MM.1S (cell line): ENCODE results near the gene R3HDM1.

Source experiments
- DNase-seq: peaks from one replicate; pipeline ENCODE4 v3.0.0-alpha.2; 2015
- H2AFZ ChIP-seq: fragments of 300-600 bp; sonication (generic); 2 replicates; pipeline ENCODE4 v1.6.0; 2016; ENCODE audit warnings: antibody characterized with exemption, low read length
- H3F3A ChIP-seq: fragments of 300-600 bp; sonication (generic); 2 replicates; pipeline ENCODE4 v1.6.1; 2016; ENCODE audit warnings: mild to moderate bottlenecking, antibody characterized with exemption, low read length, moderate library complexity, mixed read lengths; ENCODE audit not compliant: insufficient read depth
- H3K27ac ChIP-seq: fragments of 300-600 bp; sonication (generic); 2 replicates; pipeline ENCODE4 v1.5.1; 2016; ENCODE audit warnings: mild to moderate bottlenecking, low read length
- H3K27me3 ChIP-seq: fragments of 300-600 bp; sonication (generic); replicated peaks from 2 replicates; pipeline ENCODE4 v1.6.0; 2016; ENCODE audit warnings: low read length; ENCODE audit not compliant: insufficient read depth
- H3K36me3 ChIP-seq: fragments of 300-600 bp; sonication (generic); replicated peaks from 2 replicates; pipeline ENCODE4 v1.6.1; 2016; ENCODE audit warnings: mild to moderate bottlenecking, low read length, mixed read lengths; ENCODE audit not compliant: insufficient read depth
- H3K4me1 ChIP-seq: fragments of 300-600 bp; sonication (generic); 2 replicates; pipeline ENCODE4 v1.6.1; 2016; ENCODE audit warnings: low read length, mixed read lengths
- H3K4me2 ChIP-seq: fragments of 300-600 bp; sonication (generic); 2 replicates; pipeline ENCODE4 v1.6.0; 2016; ENCODE audit warnings: low read depth, low read length
- H3K4me3 ChIP-seq: fragments of 300-600 bp; sonication (generic); 2 replicates; pipeline ENCODE4 v1.5.1; 2016; ENCODE audit warnings: low read length, mixed read lengths
- H3K79me2 ChIP-seq: fragments of 300-600 bp; sonication (generic); 2 replicates; pipeline ENCODE4 v1.6.1; 2016; ENCODE audit warnings: mixed run types, low read length, mixed read lengths
- H3K9ac ChIP-seq: fragments of 300-600 bp; sonication (generic); 2 replicates; pipeline ENCODE4 v1.6.1; 2016; ENCODE audit warnings: low read length, mixed read lengths
- H3K9me2 ChIP-seq: fragments of 300-600 bp; sonication (generic); replicated peaks from 2 replicates; pipeline ENCODE4 v1.6.1; 2016; ENCODE audit warnings: mild to moderate bottlenecking, low read length, mixed read lengths; ENCODE audit not compliant: insufficient read depth
- H3K9me3 ChIP-seq: fragments of 300-600 bp; sonication (generic); replicated peaks from 2 replicates; pipeline ENCODE4 v1.6.1; 2016; ENCODE audit warnings: mild to moderate bottlenecking, low read length, mixed read lengths; ENCODE audit not compliant: insufficient read depth
- H4K20me1 ChIP-seq: fragments of 300-600 bp; sonication (generic); 2 replicates; pipeline ENCODE4 v1.6.1; 2016; ENCODE audit warnings: mild to moderate bottlenecking, low read length, moderate library complexity, mixed read lengths; ENCODE audit not compliant: insufficient read depth
- EZH2 ChIP-seq: fragments of 300-600 bp; sonication (generic); optimal IDR thresholded peaks from 2 replicates; pipeline ENCODE3; 2017; ENCODE audit warnings: low read depth, mild to moderate bottlenecking, antibody characterized with exemption, low read length, mixed read lengths
- EZH2phosphoT487 ChIP-seq: fragments of 300-600 bp; sonication (generic); IDR thresholded peaks from 2 replicates; pipeline ENCODE4 v1.6.1; 2018; ENCODE audit warnings: antibody characterized with exemption, low read length
- TF ChIP-seq, protein P1 (sequence below): fragments of 300-600 bp; sonication (generic); IDR thresholded peaks from 2 replicates; pipeline ENCODE4 v1.5.1; 2016; ENCODE audit warnings: antibody characterized with exemption, low read length, mixed read lengths

R3HDM1 gene

DNA sequence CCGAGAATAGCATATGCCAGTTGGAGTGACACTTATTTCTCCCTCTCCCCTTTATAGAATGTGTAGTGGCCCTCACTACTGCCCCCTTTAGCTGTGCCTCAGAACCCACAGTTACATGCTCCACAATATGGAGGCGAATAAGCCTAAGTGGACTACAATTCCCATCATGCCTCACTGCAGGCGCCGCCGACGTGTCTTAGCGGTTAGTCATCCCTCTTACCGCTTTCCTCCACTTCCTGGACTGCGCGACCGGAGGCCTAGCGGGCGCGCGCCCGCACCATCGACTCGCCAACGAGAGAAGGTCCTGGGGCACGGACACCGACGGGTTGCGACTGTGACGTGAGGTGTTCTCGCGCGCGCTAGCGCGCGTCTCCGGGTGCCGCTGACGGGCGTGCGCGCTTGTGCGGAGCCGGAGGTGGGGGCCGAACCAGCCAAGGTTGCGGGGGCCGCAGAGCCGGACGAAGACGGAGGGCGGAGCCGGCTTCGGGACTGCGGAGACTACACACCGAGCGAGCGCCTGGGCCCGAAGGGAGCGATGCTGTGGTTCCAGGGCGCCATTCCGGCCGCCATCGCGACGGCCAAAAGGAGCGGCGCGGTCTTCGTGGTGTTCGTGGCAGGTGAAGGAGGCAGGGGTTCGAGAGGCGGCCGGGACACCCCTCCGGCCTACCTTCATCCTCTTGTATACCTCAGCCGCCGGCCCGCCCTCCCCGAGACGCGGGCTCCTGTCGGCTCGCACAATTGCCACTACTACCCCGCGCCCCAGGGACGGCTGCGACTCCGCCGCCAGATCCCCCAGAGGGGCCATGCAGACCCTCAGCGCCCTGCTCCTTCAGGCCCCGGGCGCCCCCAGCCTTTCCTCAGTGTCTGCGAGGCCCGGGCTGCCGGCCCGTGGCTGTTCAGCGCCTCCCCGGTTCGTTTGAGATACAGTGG is 210.4 kb downstream of the R3HDM1 start, which contains the start of gene UBXN4:
Gene UBXN4 (plus strand): TSS at position 461 of the 930 bp plus-strand sequence. CDS start 75 bp downstream, at position 536.
- TF ChIP-seq EZH2 (no peak), EZH2phosphoT487 (no peak)
- TF ChIP-seq, protein P1, sequence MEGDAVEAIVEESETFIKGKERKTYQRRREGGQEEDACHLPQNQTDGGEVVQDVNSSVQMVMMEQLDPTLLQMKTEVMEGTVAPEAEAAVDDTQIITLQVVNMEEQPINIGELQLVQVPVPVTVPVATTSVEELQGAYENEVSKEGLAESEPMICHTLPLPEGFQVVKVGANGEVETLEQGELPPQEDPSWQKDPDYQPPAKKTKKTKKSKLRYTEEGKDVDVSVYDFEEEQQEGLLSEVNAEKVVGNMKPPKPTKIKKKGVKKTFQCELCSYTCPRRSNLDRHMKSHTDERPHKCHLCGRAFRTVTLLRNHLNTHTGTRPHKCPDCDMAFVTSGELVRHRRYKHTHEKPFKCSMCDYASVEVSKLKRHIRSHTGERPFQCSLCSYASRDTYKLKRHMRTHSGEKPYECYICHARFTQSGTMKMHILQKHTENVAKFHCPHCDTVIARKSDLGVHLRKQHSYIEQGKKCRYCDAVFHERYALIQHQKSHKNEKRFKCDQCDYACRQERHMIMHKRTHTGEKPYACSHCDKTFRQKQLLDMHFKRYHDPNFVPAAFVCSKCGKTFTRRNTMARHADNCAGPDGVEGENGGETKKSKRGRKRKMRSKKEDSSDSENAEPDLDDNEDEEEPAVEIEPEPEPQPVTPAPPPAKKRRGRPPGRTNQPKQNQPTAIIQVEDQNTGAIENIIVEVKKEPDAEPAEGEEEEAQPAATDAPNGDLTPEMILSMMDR: peak; percentile 59
- Histone ChIP-seq H3K4me2 (peak within 1 kb of the TSS; percentile 87), H3K79me2 (peaks cover 49% of the 10 kb centered on the region)

DNA sequence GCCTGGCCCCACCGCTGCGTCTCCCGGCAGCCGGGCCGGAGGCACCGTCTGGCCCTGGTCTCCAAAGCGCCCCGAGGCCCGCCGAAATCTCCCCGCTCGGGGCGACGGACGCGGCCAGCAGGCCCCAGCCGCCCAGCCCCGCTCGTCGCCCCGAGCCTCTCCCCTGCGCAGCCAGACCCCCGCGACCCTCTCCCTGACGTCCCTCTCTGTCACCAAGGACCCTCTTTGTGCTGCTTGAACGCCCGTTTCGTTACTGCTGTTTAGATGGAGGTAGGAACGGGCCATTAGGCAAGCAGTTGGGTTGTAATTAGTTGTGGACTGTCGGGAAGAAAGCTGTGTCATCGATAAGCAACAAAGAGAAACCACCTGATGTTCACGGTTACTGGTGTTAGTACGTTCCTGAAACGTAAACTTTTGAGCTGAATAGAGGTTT is 211.1 kb downstream of the R3HDM1 start:
- TF ChIP-seq EZH2 (no peak), EZH2phosphoT487 (no peak)
- TF ChIP-seq, protein P1: no peak
- Histone ChIP-seq H3K9me3 (no peaks in the 10 kb centered on the region), H3K36me3 (peaks cover 9% of the 10 kb centered on the region; the same call in 1 of the 2 replicates), H3K79me2 (peaks cover 56% of the 10 kb centered on the region), H3K9ac (peak overlapping the region; percentile 99), H3K4me1 (peaks cover 14% of the 10 kb centered on the region; the same call in 1 of the 2 replicates), H3K27ac (peak overlapping the region; percentile 98), H4K20me1 (peaks cover 22% of the 10 kb centered on the region; the same call in 1 of the 2 replicates), H3K4me2 (peak overlapping the region; percentile 87), H2AFZ (peak overlapping the region; percentile 50), H3K9me2 (no peaks in the 10 kb centered on the region), H3F3A (peaks cover 18% of the 10 kb centered on the region), H3K4me3 (peak overlapping the region; percentile 94), H3K27me3 (no peaks in the 10 kb centered on the region)
- DNase-seq: peak; percentile 69

More for the DNA sequence above, 210.4 kb downstream of the R3HDM1 start, which contains the start of gene UBXN4:
- Histone ChIP-seq H4K20me1 (peaks cover 20% of the 10 kb centered on the region; the same call in 1 of the 2 replicates), H3K4me3 (peak within 1 kb of the TSS; percentile 94), H3K27me3 (no peaks in the 10 kb centered on the region), H3K4me1 (peaks cover 14% of the 10 kb centered on the region; the same call in 1 of the 2 replicates), H2AFZ (peak within 1 kb of the TSS; percentile 91), H3K9me2 (no peaks in the 10 kb centered on the region), H3K9ac (peak within 1 kb of the TSS; percentile 99), H3K27ac (peak within 1 kb of the TSS; percentile 98), H3K9me3 (no peaks in the 10 kb centered on the region), H3K36me3 (peaks cover 9% of the 10 kb centered on the region; the same call in 1 of the 2 replicates), H3F3A (peaks cover 18% of the 10 kb centered on the region)
- DNase-seq: peak; percentile 99

DNA sequence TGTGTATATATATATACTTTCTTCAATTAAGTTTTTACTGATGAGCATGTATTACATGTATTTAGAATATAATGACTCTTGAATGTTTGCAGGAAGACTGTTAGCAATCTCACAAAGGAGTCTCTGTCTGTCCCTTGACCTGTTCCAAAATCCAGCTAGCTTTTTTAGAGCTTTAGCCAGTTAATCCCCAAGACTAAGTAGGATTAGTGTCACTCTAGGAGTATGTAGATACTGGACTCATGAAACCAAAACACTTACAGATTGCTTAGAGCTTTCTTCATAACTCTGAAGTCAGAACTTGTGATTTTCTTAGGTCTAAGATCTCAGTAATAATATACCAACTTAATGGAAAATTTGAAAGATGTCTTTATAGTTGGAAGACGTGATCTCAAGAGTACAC is 212.6 kb downstream of the R3HDM1 start:
- H3K9me2 ChIP-seq: no peaks in the 10 kb centered on the region
- peaks cover 18% of the 10 kb centered on the region for H3F3A ChIP-seq

More for the DNA sequence above, 212.6 kb downstream of the R3HDM1 start:
- no peak for DNase-seq
- Histone ChIP-seq H3K79me2 (peaks cover 69% of the 10 kb centered on the region), H3K4me1 (peaks cover 14% of the 10 kb centered on the region; the same call in 1 of the 2 replicates), H4K20me1 (peaks cover 22% of the 10 kb centered on the region; the same call in 1 of the 2 replicates), H3K27me3 (no peaks in the 10 kb centered on the region), H3K9me3 (no peaks in the 10 kb centered on the region), H3K4me2 (peak overlapping the region; percentile 87), H3K9ac (peak overlapping the region; percentile 99; the same call in 1 of the 2 replicates), H3K27ac (no peak overlapping the region), H3K36me3 (peaks cover 12% of the 10 kb centered on the region), H3K4me3 (peak overlapping the region; percentile 94), H2AFZ (no peak overlapping the region)
- TF ChIP-seq EZH2phosphoT487 (no peak), EZH2 (no peak)
- TF ChIP-seq, protein P1: no peak
